ENCODE results near the gene GREM1. TPM values are rescaled to one million over a fixed set of nuclear protein-coding genes. Genes with fewer than 3 reads are reported as not detected.
A peak's percentile ranks its signal among the peaks of the same experiment; 100 is the strongest.

GREM1 gene
- total RNA-seq, 2 experiments from 2014 or later: not detected

DNA sequence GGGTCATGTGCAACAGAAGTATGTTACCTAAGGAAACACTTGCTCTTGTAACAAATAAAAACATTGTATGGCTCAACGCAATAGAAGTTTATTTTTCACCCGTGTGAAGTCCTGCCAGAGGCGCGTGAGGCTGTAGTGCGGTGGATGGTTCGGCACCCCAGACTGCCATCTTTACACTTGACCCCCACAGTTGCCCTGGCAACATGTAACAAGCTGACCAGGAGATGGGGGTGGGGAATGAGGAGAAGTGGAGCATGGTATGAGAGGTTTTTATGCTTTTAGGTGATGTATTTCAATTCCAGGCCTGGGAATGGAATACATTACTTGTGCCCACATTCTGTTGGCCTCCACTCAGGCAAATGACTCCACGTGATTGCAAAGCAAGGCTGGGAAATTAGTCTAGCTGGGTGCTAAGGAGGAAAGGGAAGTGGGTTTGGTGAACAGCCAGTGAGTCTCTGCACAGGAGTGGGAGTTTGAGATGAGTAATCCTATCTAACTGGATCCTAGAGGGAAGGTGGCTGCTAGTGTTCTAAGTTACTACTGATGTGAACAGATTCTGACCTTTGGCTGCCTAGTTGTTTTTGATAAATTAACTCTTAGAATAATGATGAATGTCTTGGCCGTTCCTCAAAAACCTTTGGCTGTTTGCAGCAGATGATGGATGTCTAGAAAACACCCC is 33.8 kb upstream of the GREM1 start:
- no peaks in the 10 kb centered on the region for H3K27me3 ChIP-seq (ENCODE audit: control insufficient read depth in 1 of 2, insufficient read depth in 2 of 2, low read length in 2 of 2)
- ATAC-seq (ENCODE audit: poor library complexity): no peak
- Mint-ChIP-seq H3K27me3 (no peaks in the 10 kb centered on the region), H3K27ac (no peak overlapping the region), H3K4me3 (no peak overlapping the region), H3K9me3 (no peaks in the 10 kb centered on the region), H3K4me1 (ENCODE audit: low read depth) (no peaks in the 10 kb centered on the region), H3K36me3 (ENCODE audit: low read depth) (no peaks in the 10 kb centered on the region)
- no peak overlapping the region for H3K27ac ChIP-seq (ENCODE audit: low read depth in 1 of 2, low read length in 2 of 2)
- H3K9me3 ChIP-seq (ENCODE audit: control insufficient read depth in 1 of 2, insufficient read depth in 1 of 2, low read length in 2 of 2): no peaks in the 10 kb centered on the region
- no peak overlapping the region for H3K4me3 ChIP-seq (ENCODE audit: low read length)
- intact Hi-C loops (cut with DNase I, micrococcal nuclease): no loop called here
- H3K36me3 ChIP-seq (ENCODE audit: insufficient read depth, low read length): no peaks in the 10 kb centered on the region
- H3K4me1 ChIP-seq (ENCODE audit: insufficient read depth, low read length): no peaks in the 10 kb centered on the region
- peak in 1 of 14 experiments; percentile 15 for DNase-seq
- ChIA-PET POLR2A (no interaction called here), CTCF (no interaction called here)
- TF ChIP-seq, protein P1, sequence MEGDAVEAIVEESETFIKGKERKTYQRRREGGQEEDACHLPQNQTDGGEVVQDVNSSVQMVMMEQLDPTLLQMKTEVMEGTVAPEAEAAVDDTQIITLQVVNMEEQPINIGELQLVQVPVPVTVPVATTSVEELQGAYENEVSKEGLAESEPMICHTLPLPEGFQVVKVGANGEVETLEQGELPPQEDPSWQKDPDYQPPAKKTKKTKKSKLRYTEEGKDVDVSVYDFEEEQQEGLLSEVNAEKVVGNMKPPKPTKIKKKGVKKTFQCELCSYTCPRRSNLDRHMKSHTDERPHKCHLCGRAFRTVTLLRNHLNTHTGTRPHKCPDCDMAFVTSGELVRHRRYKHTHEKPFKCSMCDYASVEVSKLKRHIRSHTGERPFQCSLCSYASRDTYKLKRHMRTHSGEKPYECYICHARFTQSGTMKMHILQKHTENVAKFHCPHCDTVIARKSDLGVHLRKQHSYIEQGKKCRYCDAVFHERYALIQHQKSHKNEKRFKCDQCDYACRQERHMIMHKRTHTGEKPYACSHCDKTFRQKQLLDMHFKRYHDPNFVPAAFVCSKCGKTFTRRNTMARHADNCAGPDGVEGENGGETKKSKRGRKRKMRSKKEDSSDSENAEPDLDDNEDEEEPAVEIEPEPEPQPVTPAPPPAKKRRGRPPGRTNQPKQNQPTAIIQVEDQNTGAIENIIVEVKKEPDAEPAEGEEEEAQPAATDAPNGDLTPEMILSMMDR (IDR thresholded peaks at IDR 0.05): no peak

DNA sequence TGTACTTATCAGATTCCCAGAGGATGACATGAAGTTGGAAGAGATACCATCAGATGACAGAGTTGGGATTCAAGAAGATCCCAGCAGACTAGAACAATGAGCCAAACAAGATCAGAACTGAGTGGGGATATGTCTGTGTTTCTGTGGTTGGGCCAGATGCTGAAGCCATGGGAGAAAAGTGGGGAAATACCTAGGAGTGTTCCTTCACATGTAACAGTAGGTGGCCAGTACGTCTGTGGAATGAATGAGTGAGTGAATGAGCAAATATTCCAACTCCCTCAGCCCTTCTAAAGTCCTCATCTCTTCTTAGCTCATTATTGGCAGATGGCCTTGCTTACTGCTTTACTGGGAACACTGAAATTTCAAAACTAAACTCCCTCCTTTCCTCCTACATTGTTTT is 32.2 kb upstream of the GREM1 start:
- Histone ChIP-seq H3K27ac (ENCODE audit: low read depth in 1 of 2, low read length in 2 of 2) (no peak overlapping the region), H3K4me1 (ENCODE audit: insufficient read depth, low read length) (no peaks in the 10 kb centered on the region), H3K4me3 (ENCODE audit: low read length) (no peak overlapping the region), H3K27me3 (ENCODE audit: control insufficient read depth in 1 of 2, insufficient read depth in 2 of 2, low read length in 2 of 2) (no peaks in the 10 kb centered on the region), H3K9me3 (ENCODE audit: control insufficient read depth in 1 of 2, insufficient read depth in 1 of 2, low read length in 2 of 2) (no peaks in the 10 kb centered on the region), H3K36me3 (ENCODE audit: insufficient read depth, low read length) (no peaks in the 10 kb centered on the region)
- TF ChIP-seq, protein P1 (IDR thresholded peaks at IDR 0.05): no peak
- intact Hi-C loops (cut with DNase I, micrococcal nuclease): no loop called here
- ChIA-PET CTCF (no interaction called here), POLR2A (no interaction called here)
- Mint-ChIP-seq H3K4me1 (ENCODE audit: low read depth) (no peaks in the 10 kb centered on the region), H3K27me3 (no peaks in the 10 kb centered on the region), H3K27ac (no peak overlapping the region), H3K9me3 (no peaks in the 10 kb centered on the region), H3K4me3 (no peak overlapping the region), H3K36me3 (ENCODE audit: low read depth) (no peaks in the 10 kb centered on the region)
- ATAC-seq (ENCODE audit: poor library complexity) (no peak), DNase-seq (no peak)

DNA sequence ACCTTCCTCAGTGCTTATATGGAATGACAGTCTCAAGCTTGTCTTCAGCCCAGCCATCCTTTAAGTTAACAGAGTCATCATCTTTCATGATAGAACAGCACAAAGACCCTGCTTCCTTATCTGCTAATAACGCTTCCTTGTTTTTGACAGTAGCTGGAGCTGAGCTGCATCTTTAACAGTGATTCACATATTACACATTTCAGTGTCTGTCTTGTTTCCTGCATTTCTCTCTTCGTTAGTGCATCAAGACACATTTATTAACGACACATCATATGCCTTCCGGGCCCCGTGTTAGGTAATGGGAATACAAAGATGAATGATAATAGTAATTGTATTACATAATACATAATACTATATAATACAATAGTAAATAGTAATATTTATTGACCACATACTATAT is 30.2 kb upstream of the GREM1 start:
- Mint-ChIP-seq H3K36me3 (ENCODE audit: low read depth) (no peaks in the 10 kb centered on the region), H3K4me1 (ENCODE audit: low read depth) (no peaks in the 10 kb centered on the region), H3K4me3 (no peak overlapping the region), H3K9me3 (no peaks in the 10 kb centered on the region), H3K27me3 (no peaks in the 10 kb centered on the region), H3K27ac (no peak overlapping the region)
- Histone ChIP-seq H3K36me3 (ENCODE audit: insufficient read depth, low read length) (no peaks in the 10 kb centered on the region), H3K4me1 (ENCODE audit: insufficient read depth, low read length) (no peaks in the 10 kb centered on the region), H3K27ac (ENCODE audit: low read depth in 1 of 2, low read length in 2 of 2) (no peak overlapping the region), H3K9me3 (ENCODE audit: control insufficient read depth in 1 of 2, insufficient read depth in 1 of 2, low read length in 2 of 2) (no peaks in the 10 kb centered on the region), H3K4me3 (ENCODE audit: low read length) (no peak overlapping the region), H3K27me3 (ENCODE audit: control insufficient read depth in 1 of 2, insufficient read depth in 2 of 2, low read length in 2 of 2) (no peaks in the 10 kb centered on the region)
- no peak for DNase-seq
- CTCF ChIA-PET: no interaction called here
- TF ChIP-seq, protein P1 (IDR thresholded peaks at IDR 0.05): no peak
- intact Hi-C loops (cut with DNase I, micrococcal nuclease): no loop called here
- no peak for ATAC-seq (ENCODE audit: poor library complexity)
- POLR2A ChIA-PET: no interaction called here

All from CD4-positive, alpha-beta T cell (primary cell).